HG02642 (cell line): ENCODE results near the gene COL5A3.

ENCODE experiments used
- ATAC-seq: cut with Tn5 transposase; IDR thresholded peaks from one replicate; pipeline ENCODE4 v1.9.1; 2021; ENCODE audit warnings: mild to moderate bottlenecking; ENCODE audit not compliant: unreplicated experiment, poor library complexity

COL5A3 gene

DNA sequence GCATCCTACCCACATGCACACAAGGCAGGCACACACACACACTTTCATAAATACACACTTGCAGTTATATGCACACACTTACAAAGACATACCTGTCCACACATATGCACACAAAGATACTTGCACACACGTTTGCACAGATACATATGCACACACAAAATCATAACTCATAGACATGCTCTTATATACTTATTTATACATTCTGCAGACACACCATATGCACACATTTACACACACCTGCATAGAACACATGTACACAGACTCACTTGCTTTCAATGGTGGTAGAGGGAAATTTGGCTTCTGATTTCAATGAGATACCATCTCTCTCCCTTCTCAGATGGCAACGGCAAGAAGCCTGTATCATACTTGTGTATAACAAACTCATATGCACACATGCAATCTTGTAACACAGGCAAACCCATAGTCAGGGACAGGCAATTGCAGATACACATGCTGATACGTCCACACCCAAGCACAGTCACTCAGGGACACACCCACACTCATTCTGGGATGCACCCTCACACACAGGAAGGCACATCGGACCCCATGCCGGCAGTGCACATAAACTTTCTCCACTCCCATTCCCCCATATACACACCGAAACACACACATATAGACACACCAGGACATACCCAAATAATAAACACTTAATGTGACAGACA, 98.6 kb downstream of the COL5A3 start:
- ATAC-seq: no peak

DNA sequence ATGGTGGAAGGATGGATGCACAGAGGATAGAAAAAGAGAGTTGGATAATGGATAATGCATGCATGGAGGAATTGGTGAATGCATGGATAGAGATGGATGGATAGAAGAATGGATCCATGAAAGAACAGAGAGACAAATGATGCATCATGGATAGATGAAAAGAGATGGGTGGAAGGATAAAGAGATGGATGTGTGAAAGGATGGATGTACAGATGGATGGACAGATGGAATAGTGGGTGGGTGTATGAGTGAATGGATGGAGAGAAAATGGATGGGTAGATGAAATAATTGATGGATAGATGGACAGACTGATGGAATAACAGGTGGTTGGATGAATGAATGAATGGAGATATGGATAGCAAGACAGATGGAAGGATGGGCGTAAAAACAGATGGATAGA, 99.7 kb downstream of the COL5A3 start:
- no peak for ATAC-seq
